NB4 (cell line): ENCODE data around the gene LMO7.

ENCODE experiments used
- CTCF ChIP-seq: IDR thresholded peaks from one replicate; pipeline ENCODE4 v1.5.1; 2012; ENCODE audit warnings: low read depth, low read length
- MAX ChIP-seq: IDR thresholded peaks from 2 replicates; pipeline ENCODE4 v1.6.1; 2011; ENCODE audit warnings: low read depth, low read length
- POLR2A ChIP-seq: IDR thresholded peaks from 2 replicates; pipeline ENCODE4 v1.6.1; 2011; ENCODE audit warnings: mild to moderate bottlenecking; ENCODE audit not compliant: insufficient read length; ENCODE audit errors: extremely low read depth

- no peak for TF ChIP-seq CTCF
- no peak for TF ChIP-seq MAX
- TF ChIP-seq POLR2A: no peak
These were observed 20.4 kb downstream of the LMO7 start for GRCh38 chr13:75656425-75656989.
